ENCODE measurements around the gene KDM1B.

DNA sequence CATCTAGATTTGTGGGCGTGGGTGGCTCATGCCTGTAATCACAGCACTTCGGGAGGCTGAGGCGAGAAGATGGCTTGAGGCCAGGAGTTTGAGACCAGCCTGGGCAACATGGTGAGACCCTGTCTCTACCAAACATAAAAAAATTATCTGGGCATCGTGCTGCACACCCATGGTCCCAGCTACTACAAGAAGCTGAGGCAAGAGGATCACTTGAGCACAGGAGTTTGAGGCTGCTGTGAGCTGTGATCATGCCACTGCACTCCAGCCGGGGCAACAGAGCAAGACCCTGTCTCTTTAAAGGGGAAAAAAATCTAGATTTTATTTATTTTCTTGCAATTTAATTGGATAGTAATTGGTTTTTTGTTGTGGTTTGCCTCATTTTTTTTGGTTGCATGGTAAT, 55.5 kb downstream of the KDM1B start:
- TF ChIP-seq POLR2A (IDR thresholded peaks at IDR 0.05; ENCODE audit: low read depth, low read length) (no peak), CTCF (IDR thresholded peaks at IDR 0.05; ENCODE audit: extremely low read depth in 1 of 2, insufficient read depth in 1 of 2, low read depth in 1 of 2, low read length in 2 of 2) (no peak)
